GM19240 (cell line): ENCODE data around the gene ZNF804B.

ENCODE experiments used
- DNase-seq: peaks from one replicate; pipeline ENCODE4 v3.0.0; 2011; ENCODE audit warnings: low spot score; ENCODE audit not compliant: insufficient read length

ZNF804B gene

GRCh38 chr7:89247207-89247606 is 487.7 kb downstream of the ZNF804B start:
- DNase-seq, result no peak

GRCh38 chr7:89259085-89259484 is 499.6 kb downstream of the ZNF804B start:
- DNase-seq, result no peak

- DNase-seq, result no peak
Measured at GRCh38 chr7:89264126-89264525, 504.6 kb downstream of the ZNF804B start.

GRCh38 chr7:89265631-89266030 is 506.1 kb downstream of the ZNF804B start:
- no peak for DNase-seq

- no peak for DNase-seq
Measured at GRCh38 chr7:89283302-89283701, 523.8 kb downstream of the ZNF804B start.

- no peak for DNase-seq
Measured at GRCh38 chr7:89308535-89308934, 549.0 kb downstream of the ZNF804B start.

GRCh38 chr7:89311886-89312285 is 552.4 kb downstream of the ZNF804B start:
- DNase-seq, result no peak

- DNase-seq, result no peak
Measured at GRCh38 chr7:89312551-89312950, 553.1 kb downstream of the ZNF804B start.

GRCh38 chr7:89316584-89317251 is 557.2 kb downstream of the ZNF804B start:
- no peak for DNase-seq

GRCh38 chr7:89332026-89332425 is 572.5 kb downstream of the ZNF804B start:
- no peak for DNase-seq

GRCh38 chr7:89334797-89335196 is 575.3 kb downstream of the ZNF804B start:
- DNase-seq, result no peak

GRCh38 chr7:89335490-89335889 is 576.0 kb downstream of the ZNF804B start:
- DNase-seq, result no peak

GRCh38 chr7:89336121-89336520 is 576.6 kb downstream of the ZNF804B start:
- DNase-seq, result no peak

- DNase-seq, result no peak
Measured at GRCh38 chr7:89339748-89340147, 580.2 kb downstream of the ZNF804B start.

- DNase-seq, result no peak
Measured at GRCh38 chr7:89357121-89357520, 597.6 kb downstream of the ZNF804B start.

- no peak for DNase-seq
Measured at GRCh38 chr7:89377219-89377618, 617.7 kb downstream of the ZNF804B start.

GRCh38 chr7:89385411-89385810 is 625.9 kb downstream of the ZNF804B start:
- no peak for DNase-seq
